Large intestine (tissue), 3 donors: ENCODE results near the gene SBNO1. TPM values are rescaled to one million over a fixed set of nuclear protein-coding genes. Genes with fewer than 3 reads are reported as not detected.
A peak's percentile ranks its signal among the peaks of the same experiment; 100 is the strongest.

Experiments used
- DNase-seq, 2 donors: peaks; one replicate each; pipeline versions ENCODE4 v3.0.0 to v3.0.0-alpha.2; 2013
- H3K27ac ChIP-seq: one replicate; pipeline ENCODE4 v1.5.1; 2013; ENCODE audit warnings: low read length
- H3K27me3 ChIP-seq: 2 replicates; pipeline ENCODE4 v1.6.1; 2013; ENCODE audit warnings: low read length; ENCODE audit not compliant: control insufficient read depth, insufficient read depth
- H3K36me3 ChIP-seq: 2 replicates; pipeline ENCODE4 v1.6.1; 2013; ENCODE audit warnings: low read length; ENCODE audit not compliant: control insufficient read depth, insufficient read depth
- H3K4me1 ChIP-seq: one replicate; pipeline ENCODE4 v1.6.1; 2013; ENCODE audit warnings: low read length; ENCODE audit not compliant: control insufficient read depth, insufficient read depth
- H3K4me3 ChIP-seq: one replicate; pipeline ENCODE4 v1.5.1; 2013; ENCODE audit warnings: low read length
- H3K9me3 ChIP-seq: one replicate; pipeline ENCODE4 v1.6.1; 2013; ENCODE audit warnings: mild to moderate bottlenecking, low read depth, low read length, moderate library complexity; ENCODE audit not compliant: control insufficient read depth
- WGBS: methylation state at CpG from one replicate; pipeline ENCODE4 v1.1.5; 2013; ENCODE audit warnings: low lambda C conversion rate; ENCODE audit not compliant: insufficient coverage; 5-methylcytosine and 5-hydroxymethylcytosine counted together
- polyA plus RNA-seq: library from polyadenylated mRNA; unstranded; fragments of 120-200 nt; gene quantifications from one replicate; pipeline ENCODE4 v1.2.1, GENCODE V29; 2013

Gene SBNO1
- polyA plus RNA-seq, 1 donor: 18.8 TPM

DNA sequence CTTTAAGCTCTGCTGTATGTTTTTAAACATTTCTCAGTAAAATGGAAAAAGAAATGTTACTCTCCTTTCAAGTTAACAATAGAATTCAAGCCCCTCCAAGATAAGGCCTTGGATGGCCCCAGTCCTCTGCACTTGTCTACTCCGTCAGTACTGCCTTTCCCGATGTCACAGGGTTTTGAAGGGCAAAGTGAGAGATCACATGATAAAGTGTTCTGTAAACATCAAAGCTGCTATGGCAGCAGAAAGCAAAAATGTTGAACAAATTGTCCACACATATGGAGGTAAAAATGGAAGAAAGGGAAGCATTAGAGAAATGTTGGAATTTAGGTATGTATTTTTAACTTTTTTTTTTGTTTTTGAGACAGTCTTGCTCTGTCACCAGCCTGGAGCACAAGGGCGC is 59.5 kb downstream of the SBNO1 start:
- Histone ChIP-seq H3K27me3 (no peaks in the 10 kb centered on the region), H3K4me1 (no peaks in the 10 kb centered on the region), H3K4me3 (no peak overlapping the region), H3K9me3 (no peaks in the 10 kb centered on the region), H3K36me3 (peaks cover 75% of the 10 kb centered on the region), H3K27ac (peak overlapping the region; percentile 66)
- peak; percentile 20 to 67 for DNase-seq
- WGBS: no CpG with 5 or more reads among the region's 3 CpGs

DNA sequence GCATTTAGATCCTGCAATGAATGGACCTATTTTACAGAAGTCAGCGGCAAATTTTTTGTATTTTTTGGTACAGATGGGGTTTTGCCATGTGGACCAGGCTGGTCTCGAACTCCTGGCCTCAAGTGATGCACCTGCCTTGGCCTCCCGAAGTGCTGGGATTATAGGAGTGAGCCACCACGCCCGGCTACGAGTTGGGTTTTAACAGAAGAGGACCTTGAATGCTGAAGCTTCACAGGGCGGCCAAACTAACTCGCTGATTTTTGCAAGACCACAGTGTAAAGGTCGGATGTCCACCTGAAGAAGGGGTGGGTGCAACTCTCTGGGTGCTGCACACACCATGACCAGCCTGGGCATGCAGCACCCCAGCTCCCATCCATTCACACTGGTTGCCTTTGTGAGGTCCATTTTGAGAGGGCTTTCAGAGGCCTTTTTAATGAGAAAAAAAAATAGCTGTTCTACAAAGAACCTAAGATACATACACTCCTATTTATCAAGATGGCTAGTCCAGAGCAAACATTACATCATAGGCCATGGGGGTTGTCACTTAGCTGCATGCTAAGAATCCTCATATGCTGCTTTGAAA is 71.4 kb downstream of the SBNO1 start:
- DNase-seq: peak in 1 of 2 donors; percentile 14
- H3K27me3 ChIP-seq: no peaks in the 10 kb centered on the region
- no peaks in the 10 kb centered on the region for H3K4me1 ChIP-seq
- WGBS: 80% methylated on average over 1 of the region's 9 CpGs
- H3K36me3 ChIP-seq: peaks cover 67% of the 10 kb centered on the region
- H3K4me3 ChIP-seq: no peak overlapping the region
- no peak overlapping the region for H3K27ac ChIP-seq
- no peaks in the 10 kb centered on the region for H3K9me3 ChIP-seq

DNA sequence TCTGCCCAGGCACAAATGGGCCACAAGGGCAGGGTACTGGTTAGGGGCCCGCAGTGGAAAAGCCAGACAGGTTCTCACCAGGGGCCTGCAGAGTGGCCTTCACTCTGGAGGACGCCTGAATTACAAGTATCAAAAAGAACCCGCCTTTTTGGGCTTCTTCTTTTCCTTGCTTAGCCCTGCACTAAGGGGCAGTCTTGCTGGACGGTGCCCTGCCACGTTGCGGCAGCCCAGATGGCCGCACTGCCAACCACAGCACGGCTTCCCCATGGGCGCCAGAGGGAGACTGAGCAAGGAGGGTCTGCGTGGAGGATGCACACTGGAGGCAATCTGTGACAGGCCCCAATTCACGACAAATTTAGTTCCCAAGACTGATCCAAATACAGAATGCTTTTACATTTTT is 74.7 kb downstream of the SBNO1 start:
- no peak overlapping the region for H3K27ac ChIP-seq
- DNase-seq: no peak
- peaks cover 39% of the 10 kb centered on the region for H3K36me3 ChIP-seq
- H3K4me1 ChIP-seq: no peaks in the 10 kb centered on the region
- H3K27me3 ChIP-seq: no peaks in the 10 kb centered on the region
- no CpG with 5 or more reads among the region's 11 CpGs for WGBS
- H3K9me3 ChIP-seq: no peaks in the 10 kb centered on the region
- H3K4me3 ChIP-seq: no peak overlapping the region

DNA sequence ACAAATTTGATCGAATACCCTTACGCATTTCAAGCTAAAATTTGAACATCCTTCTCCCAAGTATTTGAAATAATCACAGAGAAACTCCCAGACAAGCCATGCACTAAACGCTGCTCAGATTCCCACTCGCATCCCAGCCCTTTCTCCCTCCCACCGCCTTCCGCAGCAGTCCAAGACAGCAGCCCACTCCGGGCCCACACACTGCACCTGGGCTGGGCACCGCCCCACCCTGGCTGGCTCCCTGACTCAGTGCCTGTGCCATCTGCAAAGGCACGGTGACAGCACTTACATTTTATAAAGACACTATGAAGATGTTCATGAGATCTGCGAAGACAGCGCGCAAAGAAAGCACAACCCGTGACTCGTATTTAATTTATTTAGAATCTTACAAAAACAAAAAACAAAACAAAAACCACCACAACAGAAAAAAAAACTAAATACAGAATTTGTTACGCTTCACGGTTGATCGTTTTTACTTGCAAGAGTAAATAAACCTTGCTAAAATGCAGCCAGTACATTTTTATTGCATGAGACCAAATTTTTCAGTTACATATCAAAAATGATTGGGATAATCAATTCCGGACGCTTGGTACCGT is 75.8 kb downstream of the SBNO1 start:
- no peaks in the 10 kb centered on the region for H3K4me1 ChIP-seq
- no peak for DNase-seq
- no peak overlapping the region for H3K4me3 ChIP-seq
- peaks cover 32% of the 10 kb centered on the region for H3K36me3 ChIP-seq
- no peak overlapping the region for H3K27ac ChIP-seq
- no peaks in the 10 kb centered on the region for H3K27me3 ChIP-seq
- H3K9me3 ChIP-seq: no peaks in the 10 kb centered on the region
- 97% methylated on average over 12 of the region's 20 CpGs for WGBS

DNA sequence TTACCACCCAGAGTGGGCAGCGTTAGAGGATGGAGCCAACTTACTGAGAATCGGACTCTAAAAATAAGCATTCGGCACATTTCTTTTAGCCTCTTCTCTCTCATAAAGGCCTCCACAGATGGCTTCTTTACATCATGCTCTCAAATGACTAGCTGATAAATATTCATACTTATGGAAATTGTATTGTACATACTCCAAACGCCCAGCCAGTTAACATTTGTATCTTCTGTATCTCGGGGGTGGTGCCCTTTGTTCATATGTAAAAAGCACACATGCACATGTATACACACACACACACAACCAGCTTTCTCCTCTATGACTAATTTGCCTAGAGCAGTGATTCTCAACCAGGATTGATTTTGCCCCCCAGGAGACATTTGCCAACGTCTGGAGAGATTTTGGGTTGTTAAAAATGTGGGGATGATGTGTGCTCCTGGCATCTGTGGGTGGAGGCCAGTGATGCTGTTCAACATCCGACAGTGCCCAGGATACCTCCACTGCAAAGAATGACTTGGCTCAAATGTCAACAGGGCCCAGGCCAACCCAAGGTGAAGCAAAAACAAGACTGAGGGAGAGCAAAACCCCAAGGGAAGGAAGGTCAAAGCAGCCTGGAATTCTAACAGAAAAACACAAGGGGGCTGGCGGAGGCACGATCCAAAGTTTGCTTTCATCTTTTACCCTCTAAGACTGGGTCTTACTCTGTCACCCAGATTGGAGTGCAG is 77.8 kb downstream of the SBNO1 start:
- no peak for DNase-seq
- peaks cover 15% of the 10 kb centered on the region for H3K36me3 ChIP-seq
- H3K27ac ChIP-seq: no peak overlapping the region
- no CpG with 5 or more reads among the region's 9 CpGs for WGBS
- H3K9me3 ChIP-seq: no peaks in the 10 kb centered on the region
- no peak overlapping the region for H3K4me3 ChIP-seq
- no peaks in the 10 kb centered on the region for H3K27me3 ChIP-seq
- H3K4me1 ChIP-seq: no peaks in the 10 kb centered on the region

DNA sequence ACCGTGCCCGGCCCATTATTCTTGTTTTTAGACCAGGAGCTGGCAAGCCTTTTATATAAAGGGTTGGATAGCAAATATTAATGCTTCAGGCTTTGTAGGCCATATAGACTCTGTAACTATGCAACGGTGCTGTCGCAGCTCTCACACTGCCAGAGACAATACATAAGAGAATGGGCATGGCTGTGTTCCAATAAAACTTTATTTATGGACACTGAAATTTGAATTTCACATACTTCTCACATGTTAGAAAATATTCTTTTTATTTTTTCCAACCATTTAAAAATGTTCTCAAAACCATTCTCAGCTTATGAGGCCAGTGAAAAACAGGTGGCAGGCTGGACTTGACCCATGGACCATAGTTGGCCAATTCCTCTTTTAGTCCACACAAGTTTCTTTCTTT is 80.0 kb downstream of the SBNO1 start:
- WGBS: no CpG with 5 or more reads among the region's 4 CpGs
- Histone ChIP-seq H3K36me3 (peaks cover 4% of the 10 kb centered on the region), H3K4me1 (no peaks in the 10 kb centered on the region), H3K27ac (no peak overlapping the region), H3K4me3 (no peak overlapping the region), H3K9me3 (no peaks in the 10 kb centered on the region), H3K27me3 (no peaks in the 10 kb centered on the region)
- DNase-seq: no peak

DNA sequence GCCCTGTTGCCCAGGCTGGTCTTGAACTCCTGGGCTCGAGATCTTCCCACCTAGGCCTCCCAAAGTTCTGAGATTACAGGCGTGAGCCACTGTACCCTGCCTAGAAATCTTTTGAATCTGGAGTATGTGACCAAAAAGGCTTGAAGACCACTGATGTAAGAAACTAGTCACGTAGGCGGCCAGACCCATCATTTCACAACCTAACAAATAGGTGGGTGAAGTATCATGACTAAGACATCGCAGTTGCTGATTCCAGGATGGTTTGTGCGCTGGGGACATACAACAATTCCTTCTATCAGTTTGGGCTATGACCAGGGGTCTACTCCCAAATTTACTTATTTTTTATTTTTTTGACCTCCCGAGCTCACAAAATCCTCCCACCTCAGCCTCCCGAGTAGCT is 81.2 kb downstream of the SBNO1 start:
- Histone ChIP-seq H3K4me1 (no peaks in the 10 kb centered on the region), H3K27ac (no peak overlapping the region), H3K36me3 (no peaks in the 10 kb centered on the region), H3K4me3 (no peak overlapping the region), H3K27me3 (no peaks in the 10 kb centered on the region), H3K9me3 (no peaks in the 10 kb centered on the region)
- WGBS: 90% methylated on average over 2 of the region's 8 CpGs
- no peak for DNase-seq

DNA sequence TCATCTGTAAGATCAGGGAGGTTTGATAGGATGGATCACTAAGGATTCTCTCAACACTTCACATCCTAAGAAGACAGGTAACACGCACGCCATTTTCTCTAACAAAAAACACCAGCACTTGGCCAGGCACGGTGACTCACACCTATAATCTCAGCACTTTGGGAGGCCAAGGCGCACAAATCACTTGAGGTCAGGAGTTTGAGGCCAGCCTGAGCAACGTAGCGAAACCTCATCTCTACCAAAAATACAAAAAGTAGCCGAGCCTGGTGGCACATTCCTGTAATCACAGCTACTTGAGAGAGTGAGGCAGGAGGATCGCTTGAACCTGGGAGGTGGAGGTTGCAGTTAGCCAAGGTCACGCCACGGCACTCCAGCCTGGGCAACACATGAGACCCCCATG is 82.5 kb downstream of the SBNO1 start:
- no peak overlapping the region for H3K27ac ChIP-seq
- DNase-seq: no peak
- WGBS: no CpG with 5 or more reads among the region's 10 CpGs

DNA sequence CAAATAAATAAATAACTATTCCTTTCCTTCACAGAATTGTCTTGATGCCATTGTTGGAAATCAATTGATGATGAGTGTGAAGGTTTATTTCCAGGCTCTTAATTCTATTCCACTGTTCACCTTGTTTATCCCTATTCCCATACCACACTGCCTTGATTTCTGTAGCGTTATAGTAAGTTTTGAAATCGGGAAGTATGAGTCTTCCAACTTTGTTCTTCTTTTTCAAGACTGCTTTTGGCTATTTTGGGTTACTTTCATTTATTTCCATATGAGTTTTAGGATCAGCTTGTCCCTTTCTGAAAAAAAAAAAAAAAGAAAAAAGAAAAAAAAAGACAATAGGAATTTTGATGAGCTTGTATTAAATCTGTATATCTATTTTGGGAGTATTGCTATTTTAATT is 83.7 kb downstream of the SBNO1 start:
- H3K9me3 ChIP-seq: no peaks in the 10 kb centered on the region
- no peaks in the 10 kb centered on the region for H3K27me3 ChIP-seq
- H3K4me1 ChIP-seq: no peaks in the 10 kb centered on the region
- no peak overlapping the region for H3K27ac ChIP-seq
- no peak overlapping the region for H3K4me3 ChIP-seq
- WGBS: 80% methylated on average over 1 of the region's 2 CpGs
- no peak for DNase-seq
- no peaks in the 10 kb centered on the region for H3K36me3 ChIP-seq

More for the DNA sequence above, 82.5 kb downstream of the SBNO1 start:
- Histone ChIP-seq H3K4me1 (no peaks in the 10 kb centered on the region), H3K27me3 (no peaks in the 10 kb centered on the region), H3K36me3 (no peaks in the 10 kb centered on the region), H3K4me3 (no peak overlapping the region), H3K9me3 (no peaks in the 10 kb centered on the region)

DNA sequence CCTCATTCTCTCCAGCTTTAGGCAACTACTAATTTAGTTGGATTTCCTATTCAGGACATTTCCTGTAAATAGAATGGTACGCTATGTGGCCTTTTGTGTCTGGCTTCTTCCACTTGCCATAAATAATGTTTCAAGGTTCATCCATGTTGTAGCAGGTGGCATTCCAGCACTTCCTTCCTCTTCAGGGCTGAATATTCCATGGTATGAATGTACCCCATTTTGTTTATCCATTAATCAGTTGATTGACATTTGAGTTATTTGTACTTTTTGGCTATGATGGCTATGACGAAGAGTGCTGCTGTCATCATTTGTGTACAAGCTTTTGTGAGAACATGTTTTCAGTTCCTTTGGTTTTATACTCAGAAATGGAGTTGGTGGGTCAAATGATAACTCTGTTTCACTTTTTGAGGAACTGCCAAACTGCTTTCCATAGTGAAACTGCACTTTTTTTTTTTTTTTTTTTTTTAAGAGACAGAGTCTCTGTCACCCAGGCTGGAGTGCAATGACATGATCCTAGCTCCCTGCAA is 86.5 kb downstream of the SBNO1 start:
- 60% methylated on average over 1 of the region's 2 CpGs for WGBS
- Histone ChIP-seq H3K4me1 (no peaks in the 10 kb centered on the region), H3K36me3 (no peaks in the 10 kb centered on the region), H3K9me3 (no peaks in the 10 kb centered on the region), H3K27me3 (no peaks in the 10 kb centered on the region), H3K4me3 (no peak overlapping the region), H3K27ac (no peak overlapping the region)
- DNase-seq: no peak
